GM21390 (cell line): Measurements from ENCODE around the gene PPP1R27.

Source experiments
- ATAC-seq: cut with Tn5 transposase; IDR thresholded peaks from one replicate; pipeline ENCODE4 v1.9.1; 2021; ENCODE audit not compliant: unreplicated experiment

PPP1R27 gene

DNA sequence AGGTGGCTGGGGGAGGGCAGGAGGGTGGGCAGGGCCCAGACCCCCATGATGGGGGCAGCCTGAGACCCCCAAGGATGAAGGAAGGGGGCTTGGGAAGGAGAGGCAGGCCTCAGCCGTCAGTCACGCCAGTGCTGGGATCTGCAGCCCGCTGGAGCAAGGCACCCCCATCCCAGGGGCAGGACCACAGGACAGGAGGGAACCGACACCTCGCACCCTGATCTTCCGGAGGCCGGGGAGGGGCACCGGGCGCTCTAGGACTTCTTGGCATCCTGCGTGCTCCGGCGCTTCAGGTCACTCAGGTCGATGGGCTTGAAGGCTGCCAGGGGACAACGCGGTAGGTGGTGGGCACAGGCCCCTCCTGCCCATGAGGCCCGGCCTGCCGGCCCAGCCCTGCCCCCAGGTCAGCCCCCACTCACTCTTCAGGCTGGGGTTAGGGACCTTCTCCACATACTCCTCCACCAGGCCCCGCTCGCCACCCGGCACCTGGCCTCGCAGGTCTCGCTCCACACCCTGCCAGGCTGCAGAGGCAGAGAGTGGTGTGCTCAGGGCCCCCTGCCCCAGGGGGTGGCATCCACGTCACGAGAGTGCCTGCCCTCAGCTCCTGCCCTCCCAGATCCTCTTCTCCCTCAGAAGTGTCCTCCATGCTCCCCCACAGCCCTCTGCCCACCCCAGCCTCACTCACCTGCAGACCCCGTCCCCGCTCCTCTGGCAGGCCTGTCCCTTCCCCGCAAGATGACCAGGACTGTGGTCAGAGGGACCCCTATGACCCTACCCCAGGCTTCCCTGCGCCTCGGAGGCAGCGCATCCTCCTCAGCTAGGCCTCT is 11.6 kb downstream of the PPP1R27 start:
- no peak for ATAC-seq

DNA sequence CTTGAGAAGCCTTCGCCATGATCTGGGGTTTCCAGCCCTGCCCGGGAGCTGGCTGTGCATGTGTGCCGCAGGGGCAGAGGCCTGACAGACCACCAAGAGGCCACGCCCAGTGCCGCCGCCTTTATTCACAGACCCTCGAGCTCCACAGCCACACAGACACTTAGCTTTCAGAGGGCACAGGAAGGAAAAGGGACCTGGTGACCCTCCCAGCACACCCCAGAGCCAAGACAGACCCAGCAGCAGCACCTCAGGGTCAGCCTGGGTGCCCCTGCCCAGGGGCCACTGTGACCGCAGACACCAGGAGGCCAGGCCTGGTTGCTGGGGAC is 12.6 kb downstream of the PPP1R27 start:
- ATAC-seq = no peak

DNA sequence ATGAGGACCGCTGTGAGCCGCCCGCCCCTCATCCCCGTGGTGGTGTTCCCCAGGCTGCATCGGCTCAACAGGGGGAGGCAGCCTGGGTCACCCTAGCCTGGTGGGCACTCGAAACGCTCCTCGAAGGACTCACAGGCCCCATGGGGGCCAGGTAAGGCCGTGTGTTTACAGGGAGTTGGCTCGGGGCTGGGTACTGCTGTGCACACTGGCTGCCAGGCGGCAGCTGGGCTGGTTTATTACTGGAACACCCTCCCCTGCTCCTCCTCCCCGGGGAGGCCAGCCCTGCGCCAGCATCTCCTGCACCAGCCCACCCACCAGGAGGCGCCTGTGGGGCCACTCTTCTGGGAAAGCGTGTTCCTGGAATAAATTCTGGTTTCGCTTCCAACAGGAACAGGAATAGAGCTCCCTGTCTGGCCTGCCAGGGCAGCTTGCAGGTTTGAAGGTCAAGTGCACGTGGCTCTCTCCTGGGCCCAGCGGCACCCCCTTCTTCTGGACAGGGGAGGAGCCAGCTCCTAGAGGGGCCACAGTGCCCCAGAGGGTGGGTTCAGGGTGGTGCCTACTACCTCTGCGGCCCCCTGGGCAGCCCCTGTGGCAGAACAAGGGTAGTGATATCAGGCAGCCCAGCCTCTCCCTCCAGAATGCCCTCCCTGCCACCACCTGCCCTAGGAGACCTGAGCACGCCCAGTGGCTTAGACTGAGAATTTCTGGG is 13.1 kb downstream of the PPP1R27 start:
- ATAC-seq = no peak

DNA sequence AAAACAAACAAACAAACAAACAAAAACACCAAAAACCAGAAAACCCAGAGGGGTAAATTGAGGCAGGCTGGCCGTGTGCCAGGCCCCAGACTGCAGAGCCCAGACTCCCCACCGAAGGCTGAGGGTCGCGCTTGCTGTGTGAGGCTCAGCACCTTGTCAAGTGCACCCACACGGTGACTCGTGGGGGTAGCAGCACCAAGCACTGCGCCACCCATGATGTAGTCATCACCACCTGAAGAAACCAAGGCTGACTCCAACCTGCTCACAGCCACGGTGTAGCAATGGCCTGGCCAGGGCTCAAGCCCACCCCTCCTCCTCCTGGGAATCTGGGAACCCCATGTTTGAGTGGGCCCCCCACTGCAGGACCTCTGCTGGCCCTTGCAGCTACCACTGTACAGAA is 13.7 kb downstream of the PPP1R27 start:
- no peak for ATAC-seq

DNA sequence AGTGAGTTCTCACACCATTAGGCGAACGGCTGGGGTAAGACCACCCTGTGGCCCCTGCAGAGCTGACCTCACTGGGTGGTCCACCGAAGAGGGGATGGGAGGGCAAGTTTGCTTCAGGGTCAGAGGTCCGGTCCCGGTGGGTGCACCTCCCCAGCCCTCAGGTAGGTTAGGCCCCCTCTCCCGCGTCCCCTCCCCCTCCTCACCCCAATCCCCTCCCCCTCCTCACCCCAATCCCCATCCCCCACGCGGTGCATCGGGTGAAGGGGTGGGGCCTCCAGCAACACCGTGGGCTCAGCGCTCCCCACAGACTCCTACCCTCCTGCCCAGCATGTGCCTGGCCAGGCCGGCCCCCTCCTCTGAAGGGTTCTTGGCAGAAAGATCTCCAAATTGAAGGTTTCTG is 15.1 kb downstream of the PPP1R27 start:
- ATAC-seq = no peak

DNA sequence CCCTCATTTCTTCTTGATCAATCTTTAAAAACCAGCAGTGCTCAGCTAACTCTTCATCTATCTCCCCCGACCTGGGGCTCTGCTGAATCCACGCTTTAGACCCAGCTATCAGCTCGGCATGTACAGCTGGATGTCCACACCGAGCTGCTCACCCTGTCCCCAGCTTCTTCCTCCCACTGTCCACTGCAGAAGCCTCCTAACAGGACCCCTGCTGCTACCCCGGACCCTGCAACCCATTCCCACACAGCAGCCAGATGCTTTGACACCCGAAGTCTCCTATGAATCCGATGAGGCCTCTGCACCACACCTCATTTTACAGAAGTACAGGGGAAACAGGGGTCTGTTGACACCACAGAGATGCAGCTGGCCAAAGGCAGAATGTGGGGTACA is 17.1 kb downstream of the PPP1R27 start:
- ATAC-seq = no peak

DNA sequence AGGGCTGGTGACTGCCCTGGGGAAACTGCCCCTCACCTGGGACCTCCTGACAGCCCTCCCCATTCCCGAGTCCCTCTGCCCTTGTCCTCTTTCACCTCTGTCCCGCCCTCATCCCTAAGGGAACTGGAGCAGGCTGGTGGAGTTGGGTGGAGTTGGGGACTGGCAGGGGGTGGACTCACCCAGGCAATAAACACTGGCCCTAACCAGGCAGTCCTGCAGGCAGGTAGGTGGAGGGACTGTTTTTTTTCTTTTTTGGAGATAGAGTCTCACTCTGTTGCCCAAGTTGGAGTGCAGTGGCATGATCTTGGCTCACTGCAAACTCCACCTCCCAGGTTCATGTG is 19.2 kb downstream of the PPP1R27 start:
- no peak for ATAC-seq

DNA sequence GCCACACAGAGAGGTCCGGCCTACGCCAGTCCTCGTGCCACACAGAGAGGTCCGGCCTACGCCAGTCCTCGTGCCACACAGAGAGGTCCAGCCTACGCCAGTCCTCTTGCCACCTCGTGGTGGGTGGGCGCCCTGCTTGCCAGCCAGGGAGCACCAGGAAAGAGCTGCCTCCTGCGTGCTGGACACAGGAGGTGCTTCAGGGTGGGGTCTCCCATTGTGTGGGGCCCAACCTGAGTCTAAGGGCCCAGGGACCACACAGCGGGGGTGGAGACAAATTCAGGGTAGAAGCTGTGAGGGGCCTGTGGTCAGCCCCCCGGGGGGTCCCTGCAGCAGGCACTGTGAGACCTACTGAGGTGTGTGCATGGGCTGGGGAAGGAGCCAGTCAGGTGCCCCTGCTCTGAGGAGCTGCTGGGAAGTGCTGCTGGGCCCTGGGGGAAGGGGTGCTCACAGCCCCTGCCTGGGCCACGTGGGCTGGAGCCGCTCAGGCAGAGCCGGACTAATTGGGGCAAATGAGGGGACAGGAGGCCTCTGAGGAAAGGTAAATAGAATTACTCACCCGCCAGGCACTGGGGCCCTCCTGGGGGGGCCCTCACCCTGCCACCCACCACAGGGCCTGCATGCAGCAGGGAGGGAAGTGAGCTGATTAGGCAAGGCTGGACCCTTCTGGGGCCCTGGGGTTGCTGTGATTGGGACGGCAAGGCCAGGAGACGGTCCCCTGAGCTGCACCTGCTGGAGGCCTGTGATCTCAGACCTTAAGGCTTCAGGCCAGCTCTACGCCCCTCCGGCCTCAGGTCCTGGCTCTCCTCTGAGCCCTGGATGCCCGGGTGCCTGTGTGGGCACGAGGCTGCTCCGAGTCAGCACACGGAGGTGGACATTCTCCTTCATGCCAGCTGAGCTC is 19.9 kb downstream of the PPP1R27 start:
- no peak for ATAC-seq

DNA sequence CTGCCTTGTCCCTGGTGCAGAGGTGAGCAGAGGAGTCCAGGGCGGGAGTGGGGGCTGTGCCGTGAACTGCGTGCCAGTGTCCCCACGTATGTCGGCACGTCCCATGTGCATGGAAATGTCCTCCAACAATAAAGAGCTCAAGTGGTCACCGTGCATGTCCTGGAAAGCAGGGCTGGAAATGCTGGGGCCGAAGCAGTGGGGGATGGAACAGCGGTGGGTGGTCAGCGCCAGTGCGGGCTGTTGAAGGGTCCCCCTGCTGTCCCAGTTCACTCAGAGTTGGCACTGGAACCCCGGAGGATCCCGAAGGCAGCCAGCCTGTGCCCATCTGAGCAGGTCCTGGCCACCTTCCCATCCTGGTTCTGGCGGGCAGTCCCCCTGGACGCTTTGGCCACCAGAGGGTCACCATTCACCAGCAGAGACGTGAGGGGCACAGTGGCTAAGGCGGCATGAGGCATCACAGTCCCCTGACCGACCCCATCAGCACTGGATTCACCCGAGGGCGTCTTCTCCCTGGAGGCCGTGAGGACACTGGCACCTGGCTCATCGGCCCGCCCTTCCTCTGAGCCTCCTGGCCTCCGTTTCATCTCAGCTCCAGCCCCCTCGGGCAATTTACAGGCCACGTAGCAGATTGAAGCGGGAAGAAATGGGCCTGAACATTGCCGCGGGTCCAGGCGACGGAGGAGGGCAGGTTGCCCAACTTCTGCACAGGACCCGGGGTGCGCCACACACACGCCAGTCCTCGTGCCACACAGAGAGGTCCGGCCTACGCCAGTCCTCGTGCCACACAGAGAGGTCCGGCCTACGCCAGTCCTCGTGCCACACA is 20.8 kb downstream of the PPP1R27 start:
- ATAC-seq = no peak

DNA sequence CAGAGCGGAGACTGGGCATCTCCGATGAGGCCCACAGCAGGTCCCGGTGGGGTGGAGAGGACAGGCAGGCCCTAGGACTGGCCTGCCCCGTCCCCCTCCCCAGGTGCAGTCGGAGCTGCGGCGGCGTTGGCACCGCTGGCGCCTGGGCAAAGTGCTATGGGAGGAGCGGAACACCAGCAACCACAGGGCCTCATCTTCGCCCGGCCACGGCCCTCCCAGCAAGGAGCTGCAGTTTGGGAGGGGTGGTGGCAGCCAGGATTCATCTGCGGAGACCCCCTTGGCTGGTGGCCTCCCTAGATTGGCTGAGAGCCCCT is 21.5 kb downstream of the PPP1R27 start:
- no peak for ATAC-seq

DNA sequence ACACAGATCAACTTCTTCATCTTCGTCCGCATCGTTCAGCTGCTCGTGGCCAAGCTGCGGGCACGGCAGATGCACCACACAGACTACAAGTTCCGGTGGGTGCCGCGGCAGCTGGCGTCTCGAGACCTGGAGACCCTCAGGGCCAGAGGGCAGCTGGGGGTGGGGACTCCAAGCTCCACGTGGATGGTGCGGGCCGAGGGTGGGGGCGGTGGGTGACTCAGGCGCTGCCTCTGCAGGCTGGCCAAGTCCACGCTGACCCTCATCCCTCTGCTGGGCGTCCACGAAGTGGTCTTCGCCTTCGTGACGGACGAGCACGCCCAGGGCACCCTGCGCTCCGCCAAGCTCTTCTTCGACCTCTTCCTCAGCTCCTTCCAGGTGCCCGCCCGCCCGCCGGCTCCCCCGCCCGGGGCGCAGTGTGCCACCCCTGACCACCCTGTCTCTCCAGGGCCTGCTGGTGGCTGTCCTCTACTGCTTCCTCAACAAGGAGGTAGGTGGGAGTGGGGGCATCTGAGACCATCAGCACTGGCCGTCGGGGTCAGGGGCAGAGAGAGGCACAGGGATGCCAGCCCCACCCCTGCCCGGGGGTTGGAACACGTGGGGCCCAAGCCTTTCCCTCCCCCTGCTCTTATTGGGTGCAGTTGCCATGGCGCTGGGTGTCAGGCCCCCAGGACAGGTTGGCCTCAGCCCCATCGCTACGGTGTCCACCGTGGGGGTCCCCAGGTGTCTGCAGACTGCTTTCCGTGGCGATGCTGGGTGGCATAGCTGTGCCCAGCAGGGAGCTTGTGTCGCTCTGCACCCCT is 22.1 kb downstream of the PPP1R27 start:
- ATAC-seq = no peak

DNA sequence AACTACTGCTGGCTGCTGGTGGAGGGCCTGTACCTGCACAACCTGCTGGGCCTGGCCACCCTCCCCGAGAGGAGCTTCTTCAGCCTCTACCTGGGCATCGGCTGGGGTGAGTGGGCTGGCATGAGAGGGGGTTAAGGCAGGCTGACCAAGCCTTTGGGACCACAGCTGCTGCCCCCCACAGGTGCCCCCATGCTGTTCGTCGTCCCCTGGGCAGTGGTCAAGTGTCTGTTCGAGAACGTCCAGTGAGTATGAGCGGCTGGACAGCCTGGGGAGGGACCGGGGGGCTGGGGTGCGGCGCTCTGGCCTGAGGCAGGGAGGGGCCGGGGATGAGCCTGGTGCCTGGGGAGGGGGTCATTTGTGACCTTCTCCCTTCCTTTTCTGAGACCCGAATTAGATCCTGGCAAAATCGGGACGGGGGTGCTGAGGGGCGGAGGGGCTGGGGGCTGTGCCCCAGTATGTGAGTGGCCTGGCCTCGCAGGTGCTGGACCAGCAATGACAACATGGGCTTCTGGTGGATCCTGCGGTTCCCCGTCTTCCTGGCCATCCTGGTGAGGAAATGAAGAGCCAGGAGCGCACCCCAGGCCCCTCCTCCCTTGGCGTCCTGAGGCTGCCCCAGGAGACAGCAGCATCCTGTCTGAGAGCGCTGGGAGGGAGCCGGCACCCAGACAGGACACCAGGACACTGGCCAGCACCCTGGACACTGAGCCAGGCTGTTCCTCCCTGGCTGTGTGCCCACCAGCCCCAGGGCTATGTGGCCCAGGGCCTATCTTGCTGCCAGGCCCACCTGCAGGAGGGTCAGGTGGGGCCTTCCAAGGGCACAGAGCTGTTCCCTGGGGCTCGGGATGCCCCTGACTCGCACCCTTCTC is 22.9 kb downstream of the PPP1R27 start:
- no peak for ATAC-seq

DNA sequence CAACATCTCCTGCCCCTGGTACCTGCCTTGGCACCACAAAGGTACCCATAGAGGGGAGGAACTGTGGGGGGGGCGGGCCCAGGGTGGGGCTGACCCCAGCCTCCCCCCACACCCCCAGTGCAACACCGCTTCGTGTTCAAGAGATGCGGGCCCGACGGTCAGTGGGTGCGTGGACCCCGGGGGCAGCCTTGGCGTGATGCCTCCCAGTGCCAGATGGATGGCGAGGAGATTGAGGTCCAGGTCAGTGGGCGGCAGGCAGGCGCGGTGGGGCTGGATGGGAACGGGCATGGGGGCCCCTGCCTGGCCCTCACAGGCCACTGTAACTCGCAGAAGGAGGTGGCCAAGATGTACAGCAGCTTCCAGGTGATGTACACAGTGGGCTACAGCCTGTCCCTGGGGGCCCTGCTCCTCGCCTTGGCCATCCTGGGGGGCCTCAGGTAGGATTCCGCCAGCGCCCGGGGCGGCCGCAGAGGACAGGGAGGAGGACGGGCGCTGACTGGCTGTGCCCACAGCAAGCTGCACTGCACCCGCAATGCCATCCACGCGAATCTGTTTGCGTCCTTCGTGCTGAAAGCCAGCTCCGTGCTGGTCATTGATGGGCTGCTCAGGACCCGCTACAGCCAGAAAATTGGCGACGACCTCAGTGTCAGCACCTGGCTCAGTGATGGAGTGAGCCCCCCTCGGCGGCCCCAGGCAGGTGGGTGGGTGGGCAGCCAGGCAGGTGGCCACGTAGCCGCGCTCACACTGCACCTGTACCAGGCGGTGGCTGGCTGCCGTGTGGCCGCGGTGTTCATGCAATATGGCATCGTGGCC is 23.8 kb downstream of the PPP1R27 start:
- ATAC-seq = no peak

DNA sequence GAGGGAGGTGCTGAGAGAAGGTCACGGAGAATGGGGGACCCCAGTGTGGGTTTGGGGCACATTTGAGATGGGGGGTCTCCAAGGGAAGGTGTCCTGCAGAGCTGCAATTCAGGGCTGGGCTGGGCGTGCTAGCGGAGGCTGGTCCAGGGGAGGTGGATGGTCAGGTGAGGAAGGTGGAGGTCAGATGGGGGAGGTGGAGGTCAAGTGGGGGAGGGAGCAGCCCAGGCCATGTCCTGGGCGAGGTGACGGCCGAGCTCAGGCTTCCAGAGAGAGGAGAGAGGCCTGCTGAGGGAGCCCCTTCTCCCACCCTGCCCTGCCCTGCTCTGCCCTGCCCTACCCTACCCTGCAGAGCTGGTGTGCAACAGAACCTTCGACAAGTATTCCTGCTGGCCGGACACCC is 24.4 kb downstream of the PPP1R27 start:
- ATAC-seq = no peak

DNA sequence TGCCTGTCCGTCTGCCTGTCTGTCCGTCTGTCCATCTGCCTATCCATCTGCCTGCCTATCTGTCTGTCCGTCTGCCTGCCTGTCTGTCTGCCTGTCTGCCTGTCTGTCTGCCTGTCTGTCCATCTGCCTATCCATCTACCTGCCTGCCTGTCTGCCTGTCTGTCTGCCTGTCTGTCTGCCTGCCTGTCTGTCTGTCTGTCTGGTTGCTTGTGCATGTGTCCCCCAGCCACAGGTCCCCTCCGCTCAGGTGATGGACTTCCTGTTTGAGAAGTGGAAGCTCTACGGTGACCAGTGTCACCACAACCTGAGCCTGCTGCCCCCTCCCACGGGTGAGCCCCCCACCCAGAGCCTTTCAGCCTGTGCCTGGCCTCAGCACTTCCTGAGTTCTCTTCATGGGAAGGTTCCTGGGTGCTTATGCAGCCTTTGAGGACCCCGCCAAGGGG is 25.3 kb downstream of the PPP1R27 start:
- no peak for ATAC-seq

DNA sequence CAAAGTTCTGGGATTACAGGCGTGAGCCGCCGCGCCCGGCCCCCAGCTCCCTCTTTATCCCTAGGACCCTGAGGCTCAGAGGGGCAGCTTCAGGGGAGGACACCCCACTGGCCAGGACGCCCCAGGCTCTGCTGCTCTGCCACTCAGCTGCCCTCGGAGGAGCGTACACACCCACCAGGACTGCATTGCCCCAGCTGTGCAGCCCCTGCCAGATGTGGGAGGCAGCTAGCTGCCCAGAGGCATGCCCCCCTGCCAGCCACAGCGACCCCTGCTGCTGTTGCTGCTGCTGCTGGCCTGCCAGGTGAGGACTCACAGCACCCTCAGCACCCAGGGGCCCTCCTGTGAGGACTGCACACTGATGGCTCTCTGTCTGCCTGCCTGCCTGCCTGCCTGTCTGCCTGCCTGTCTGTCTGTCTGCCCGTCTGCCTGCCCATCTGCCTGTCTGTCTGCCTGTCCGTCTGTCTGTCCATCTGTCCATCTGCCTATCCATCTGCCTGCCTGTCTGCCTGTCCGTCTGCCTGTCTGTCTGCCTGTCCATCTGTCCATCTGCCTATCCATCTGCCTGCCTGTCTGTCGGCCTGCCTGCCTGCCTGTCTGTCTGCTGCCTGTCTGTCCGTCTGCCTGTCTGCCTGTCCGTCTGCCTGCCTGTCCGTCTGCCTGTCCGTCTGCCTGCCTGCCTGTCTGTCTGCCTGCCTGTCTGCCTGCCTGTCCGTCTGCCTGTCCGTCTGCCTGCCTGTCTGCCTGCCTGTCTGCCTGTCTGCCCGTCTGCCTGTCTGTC is 25.9 kb downstream of the PPP1R27 start:
- ATAC-seq = no peak

DNA sequence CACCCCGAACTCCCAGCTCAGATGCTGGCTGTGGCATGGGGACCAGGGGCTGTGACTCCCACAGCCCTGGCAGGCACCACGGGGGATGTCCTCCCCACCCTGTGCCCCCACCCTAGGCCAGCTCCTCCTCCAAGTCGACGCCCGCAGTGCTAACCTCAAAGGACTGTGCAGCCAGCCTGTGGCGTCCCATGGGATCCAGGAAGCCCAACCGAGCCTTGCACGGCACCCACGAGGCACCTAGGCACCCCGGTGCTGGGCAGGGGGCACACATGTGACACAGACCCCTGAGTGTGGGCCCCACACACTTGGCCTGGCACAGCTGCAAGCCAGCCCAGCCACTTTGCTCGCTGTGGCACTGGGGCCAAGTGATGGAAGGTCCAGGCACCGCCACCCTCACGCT is 27.0 kb downstream of the PPP1R27 start:
- ATAC-seq = no peak

DNA sequence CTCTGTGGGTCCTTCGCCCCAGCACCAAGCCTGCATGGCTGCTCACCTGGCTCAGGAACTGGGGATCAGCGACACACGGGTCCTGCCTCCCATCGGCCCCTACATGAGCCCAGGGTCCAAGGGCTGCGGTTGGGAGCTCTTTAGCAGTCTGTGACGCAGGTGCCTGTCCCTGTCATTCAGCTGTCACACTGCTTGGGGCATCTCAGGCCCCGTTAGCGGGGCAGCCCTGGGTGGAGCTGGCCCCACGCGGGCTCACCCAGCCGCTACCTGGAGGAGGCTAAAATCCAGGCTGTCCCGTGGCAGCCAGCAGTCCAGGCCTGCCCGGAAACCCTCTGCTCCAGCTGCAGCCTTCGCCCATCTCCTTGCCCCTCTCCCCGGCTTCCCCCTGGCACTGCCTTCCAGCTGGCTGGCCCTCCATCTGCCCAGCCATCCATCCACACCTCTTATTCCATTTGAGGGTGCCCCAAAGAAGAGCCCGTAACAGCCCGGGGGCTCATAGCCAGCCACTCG is 27.6 kb downstream of the PPP1R27 start:
- ATAC-seq = no peak
